K562 (cell line): ENCODE data around the gene STOM. TPM values are rescaled to one million over a fixed set of nuclear protein-coding genes. Genes with fewer than 3 reads are reported as not detected.

ENCODE experiments used
- ATAC-seq: fragments of 200-7000 bp; cut with Tn5 transposase; 3 replicates; pipeline ENCODE4 v1.9.1; 2020; ENCODE audit warnings: moderate library complexity
- BruUV-seq: library from RNA; stranded (reverse); fragments of 400-500 nt; replicated peaks from 2 replicates; lab custom pipeline; 2021; lab: Mats Ljungman, UMichigan
- CTCF ChIA-PET: fragments of 300-600 bp; formaldehyde crosslinking; extraction: SDS; loops from one replicate; lab custom pipeline; 2021; ENCODE audit warnings: low intra/inter-chr PET ratio; lab: Yijun Ruan, JAX
- POLR2A ChIA-PET: fragments of 300-600, 350-650 bp; sonication (Branson Sonifier 250); formaldehyde crosslinking; extraction: SDS; loops from one replicate; lab custom pipeline; 2021; ENCODE audit warnings: antibody characterized with exemption, inconsistent platforms; lab: Yijun Ruan, JAX
- DNase-seq, 4 experiments: peaks; one replicate each; pipeline versions ENCODE4 v3.0.0 to v3.0.0-alpha.2; 2011 to 2018; ENCODE audit warnings: low spot score in 3 of 4, mixed read lengths in 3 of 4; ENCODE audit errors: extremely low read depth in 1 of 4
- FAIRE-seq: peaks from 2 replicates; lab custom pipeline; 2011; peaks lifted over from hg19 to GRCh38; lab: Jason Lieb, UNC
- H2AFZ ChIP-seq: 2 replicates; pipeline ENCODE4 v1.6.0; 2011; ENCODE audit warnings: low read depth, low read length, control low read depth, inconsistent platforms
- H3K27ac ChIP-seq: fragments of 200-600 bp; 3 replicates; pipeline ENCODE4 v1.8.0; 2011; ENCODE audit warnings: low read depth, mild to moderate bottlenecking, control low read depth, inconsistent platforms, low read length, moderate library complexity, mixed read lengths; ENCODE audit errors: extremely low read depth
- H3K27me3 ChIP-seq, 2 experiments: fragments of 300-600 bp in 1 of 2; 2 replicates in 1 of 2; 3 replicates in 1 of 2; pipeline versions ENCODE4 v1.6.0 to v1.8.0; 2011; ENCODE audit warnings: inconsistent platforms in 2 of 2, low read length in 2 of 2, mild to moderate bottlenecking in 1 of 2, mixed read lengths in 1 of 2, moderate library complexity in 1 of 2; ENCODE audit not compliant: control insufficient read depth in 2 of 2, insufficient read depth in 2 of 2
- H3K36me3 ChIP-seq: fragments of 300-600 bp; 3 replicates; pipeline ENCODE4 v1.8.0; 2011; ENCODE audit warnings: mild to moderate bottlenecking, low read length, inconsistent platforms; ENCODE audit not compliant: control insufficient read depth, insufficient read depth
- H3K4me1 ChIP-seq, 2 experiments: fragments of 200-600 bp in 1 of 2; replicated peaks in 1 of 2; 2 replicates in 1 of 2; 3 replicates in 1 of 2; pipeline versions ENCODE4 v1.5.1 to v1.8.0; 2011; ENCODE audit warnings: inconsistent platforms in 2 of 2, low read length in 2 of 2, mild to moderate bottlenecking in 1 of 2, mixed read lengths in 1 of 2, moderate library complexity in 1 of 2; ENCODE audit not compliant: control insufficient read depth in 2 of 2, insufficient read depth in 2 of 2
- H3K4me2 ChIP-seq: 2 replicates; pipeline ENCODE4 v1.6.1; 2011; ENCODE audit warnings: low read length, control low read depth, inconsistent platforms, mixed read lengths; ENCODE audit not compliant: insufficient read depth
- H3K4me3 ChIP-seq: fragments of 200-600 bp; sonication (generic), shearing (Covaris generic); 2 replicates; pipeline ENCODE4 v1.5.1; 2016; ENCODE audit warnings: control low read depth, inconsistent platforms
- H3K79me2 ChIP-seq: fragments of 200-600 bp; 3 replicates; pipeline ENCODE4 v1.8.0; 2011; ENCODE audit warnings: low read length, inconsistent platforms; ENCODE audit not compliant: control insufficient read depth, insufficient read depth
- H3K9ac ChIP-seq, 2 experiments: 2 replicates each; pipeline versions ENCODE4 v1.6.0 to v1.6.1; 2011; ENCODE audit warnings: low read depth in 2 of 2, low read length in 2 of 2, control low read depth in 1 of 2, inconsistent platforms in 1 of 2, mild to moderate bottlenecking in 1 of 2, mixed read lengths in 1 of 2; ENCODE audit not compliant: insufficient read depth in 1 of 2
- H3K9me1 ChIP-seq: one replicate; pipeline ENCODE4 v1.6.0; 2011; ENCODE audit warnings: inconsistent platforms, mild to moderate bottlenecking, low read length, moderate library complexity; ENCODE audit not compliant: control insufficient read depth, insufficient read depth
- H3K9me3 ChIP-seq: replicated peaks from 2 replicates; pipeline ENCODE4 v1.5.1; 2011; ENCODE audit warnings: low read depth, low read length, inconsistent platforms; ENCODE audit not compliant: control insufficient read depth, insufficient read depth
- H4K20me1 ChIP-seq: replicated peaks from 2 replicates; pipeline ENCODE4 v1.6.1; 2011; ENCODE audit warnings: low read length, inconsistent platforms, mixed read lengths; ENCODE audit not compliant: control insufficient read depth, insufficient read depth
- BRF1 ChIP-seq: IDR thresholded peaks from 3 replicates; pipeline ENCODE4 v1.6.1; 2011; ENCODE audit warnings: borderline replicate concordance, mild to moderate bottlenecking; ENCODE audit not compliant: insufficient read length; ENCODE audit errors: extremely low read depth
- CCAR2 ChIP-seq: fragments of 200-400 bp; formaldehyde crosslinking; IDR thresholded peaks from 2 replicates; pipeline ENCODE4 v1.6.1; 2017; ENCODE audit warnings: mild to moderate bottlenecking, low read depth, low read length
- FOXM1 ChIP-seq, 2 experiments: fragments of 450-650 bp in 1 of 2; sonication (generic) in 1 of 2; formaldehyde crosslinking in 1 of 2; IDR thresholded peaks; 2 replicates each; pipeline versions ENCODE4 v1.6.1 to v1.9.0; 2017 to 2022; ENCODE audit warnings: low read depth in 2 of 2, mild to moderate bottlenecking in 2 of 2, missing genetic modification reagents in 1 of 2, moderate library complexity in 1 of 2
- VEZF1 ChIP-seq: fragments of 200-800 bp; sonication (Bioruptor generic); IDR thresholded peaks from 2 replicates; pipeline ENCODE4 v1.6.1; 2017; ENCODE audit warnings: missing genetic modification characterization, missing compliant biosample characterization
- XRCC3 ChIP-seq: fragments of 450-650 bp; IDR thresholded peaks from 2 replicates; pipeline ENCODE4 v1.6.1; 2017; ENCODE audit warnings: mild to moderate bottlenecking, moderate library complexity
- ZNF444 ChIP-seq: fragments of 250-450 bp; sonication (Bioruptor Pico); IDR thresholded peaks from 2 replicates; pipeline ENCODE4 v1.4.0; 2020; ENCODE audit warnings: mild to moderate bottlenecking, moderate library complexity
- ZSCAN32 ChIP-seq: fragments of 450-650 bp; formaldehyde crosslinking; IDR thresholded peaks from 2 replicates; pipeline ENCODE4 v1.4.0; 2020; ENCODE audit warnings: mild to moderate bottlenecking, moderate library complexity
- WGBS: fragments of 100-300 bp; shearing (Covaris generic); methylation state at CpG from one replicate; pipeline ENCODE4 v1.1.6; 2016; ENCODE audit warnings: low coverage, mixed read lengths; ENCODE audit not compliant: insufficient coverage; ENCODE audit errors: missing lambda C conversion rate; 5-methylcytosine and 5-hydroxymethylcytosine counted together
- in situ Hi-C: fragments of 300-500 bp; cut with MboI; formaldehyde crosslinking; loops from 4 replicates; pipeline ENCODE4 v1.15.0; 2018; ENCODE audit warnings: inconsistent platforms, mixed read lengths
- intact Hi-C: fragments of 100-400 bp; cut with micrococcal nuclease; formaldehyde crosslinking; loops from 2 replicates; pipeline ENCODE4 v1.14.2; 2022
- polyA plus RNA-seq, 8 experiments: library from polyadenylated mRNA; depleted of rRNA in 4 of 8; stranded (reverse) in 5 of 8; unstranded in 3 of 8; fragments of >200 nt; fragmentation: Nextera tagmentation in 2 of 8; fragmentation: Illumina TruSeq in 1 of 8; extraction: Ambion mirVana in 2 of 8; extraction: Trizol in 1 of 8; gene quantifications; 2 replicates each; pipeline versions ENCODE4 v1.2.1 to v1.2.3, GENCODE V29; 2011 to 2014; ENCODE audit warnings: inconsistent platforms in 1 of 8, missing spikeins in 1 of 8
- total RNA-seq, 7 experiments: library from RNA; depleted of rRNA in 6 of 7; stranded (reverse); fragments of >200 nt in 6 of 7; fragmentation: Illumina TruSeq in 2 of 7; extraction: Trizol in 2 of 7; gene quantifications; 2 replicates each; pipeline versions ENCODE4 v1.2.1 to v1.2.3, GENCODE V29; 2011 to 2021; ENCODE audit warnings: low replicate concordance in 1 of 7
- TF ChIP-seq, protein P1 (sequence below): fragments of 250-450 bp; sonication (Bioruptor Pico); IDR thresholded peaks from 2 replicates; pipeline ENCODE4 v1.8.0; 2021; ENCODE audit warnings: mild to moderate bottlenecking, moderate library complexity

STOM gene
- total and polyA plus RNA-seq, 9 of the 15 experiments (the other 6 are each of a cell fraction or from before 2014, with no cell fraction given) = 23.2 to 140 (median 43.9) TPM

GRCh38 chr9:121363622-121363961, 6.5 kb downstream of the STOM start:
- POLR2A ChIA-PET = interaction anchor here (0.7 to 1.7 kb wide), 4 partner anchors 9 to 458 kb away, joined by 3 to 6 read pairs (median 4); no protein-coding TSS in a partner anchor
- Histone ChIP-seq H3K9me1 (no peaks in the 10 kb centered on the region), H3K4me2 (no peak overlapping the region), H3K27ac (no peak overlapping the region), H3K4me1 (peaks cover 4 to 6% of the 10 kb centered on the region in 2 experiments; a peak in 4 of 5 replicates), H3K4me3 (no peak overlapping the region), H4K20me1 (no peaks in the 10 kb centered on the region), H3K27me3 (no peaks in the 10 kb centered on the region), H3K9ac (no peak overlapping the region), H2AFZ (no peak overlapping the region), H3K79me2 (peaks cover 38% of the 10 kb centered on the region)
- no peak for DNase-seq
- in situ Hi-C loops = no loop called here
- CTCF ChIA-PET = no interaction called here
- WGBS = 94% methylated on average over 1 of the region's 1 CpG
- TF ChIP-seq XRCC3 (no peak), BRF1 (no peak), FOXM1 (IDR thresholded peaks at IDR 0.05; ENCODE audit: low read depth) (no peak), FOXM1 (CRISPR knock-in tag; IDR thresholded peaks at IDR 0.05; ENCODE audit: low read depth) (no peak), CCAR2 (no peak), ZSCAN32 (no peak), VEZF1 (CRISPR knock-in tag) (no peak), ZNF444 (CRISPR knock-in tag) (no peak)
- TF ChIP-seq, protein P1, sequence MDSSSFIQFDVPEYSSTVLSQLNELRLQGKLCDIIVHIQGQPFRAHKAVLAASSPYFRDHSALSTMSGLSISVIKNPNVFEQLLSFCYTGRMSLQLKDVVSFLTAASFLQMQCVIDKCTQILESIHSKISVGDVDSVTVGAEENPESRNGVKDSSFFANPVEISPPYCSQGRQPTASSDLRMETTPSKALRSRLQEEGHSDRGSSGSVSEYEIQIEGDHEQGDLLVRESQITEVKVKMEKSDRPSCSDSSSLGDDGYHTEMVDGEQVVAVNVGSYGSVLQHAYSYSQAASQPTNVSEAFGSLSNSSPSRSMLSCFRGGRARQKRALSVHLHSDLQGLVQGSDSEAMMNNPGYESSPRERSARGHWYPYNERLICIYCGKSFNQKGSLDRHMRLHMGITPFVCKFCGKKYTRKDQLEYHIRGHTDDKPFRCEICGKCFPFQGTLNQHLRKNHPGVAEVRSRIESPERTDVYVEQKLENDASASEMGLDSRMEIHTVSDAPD = no peak
- TF ChIP-seq, all 486 proteins: peak for 0
- Histone ChIP-seq H3K9me3 (no peaks in the 10 kb centered on the region), H3K36me3 (peaks cover 7% of the 10 kb centered on the region; the same call in 1 of the 3 replicates)
- intact Hi-C loops = no loop called here
- ATAC-seq = no peak
- no TSS peak for BruUV-seq
- no peak for FAIRE-seq
